Activated naive CD4-positive, alpha-beta T cell treated with anti-CD3 and anti-CD28 coated beads, Interleukin-2, amount 50 U/mL, for 72 hours (primary cell): ENCODE data around the gene ZXDA. TPM values are rescaled to one million over a fixed set of nuclear protein-coding genes. Genes with fewer than 3 reads are reported as not detected.

Experiments used
- ATAC-seq, 2 donors: fragments of 150-1000 bp; cut with Tn5 transposase; 2 replicates each; pipeline ENCODE4 v1.10.0; 2021; ENCODE audit warnings: mild to moderate bottlenecking in 2 of 2, moderate library complexity in 2 of 2
- DNase-seq, 2 donors: peaks; one replicate each; pipeline ENCODE4 v3.0.0; 2021 to 2022; ENCODE audit warnings: low spot score in 2 of 2
- H3K27ac Mint-ChIP-seq, 2 donors: one replicate each; pipeline ENCODE4 v1.8.0; 2022; ENCODE audit warnings: mild to moderate bottlenecking in 2 of 2, mixed read lengths in 2 of 2
- H3K36me3 Mint-ChIP-seq, 2 donors: one replicate each; pipeline ENCODE4 v1.8.0; 2022; ENCODE audit warnings: mixed read lengths in 2 of 2
- H3K9me3 Mint-ChIP-seq, 2 donors: one replicate each; pipeline ENCODE4 v1.8.0; 2022; ENCODE audit warnings: mixed read lengths in 2 of 2
- total RNA-seq, 2 donors: library from RNA; stranded (reverse); gene quantifications; one replicate each; pipeline ENCODE4 v1.2.3, GENCODE V29; 2022

Gene ZXDA
- total RNA-seq, 2 donors from 2014 or later, result 1.8 to 4.6 TPM

DNA sequence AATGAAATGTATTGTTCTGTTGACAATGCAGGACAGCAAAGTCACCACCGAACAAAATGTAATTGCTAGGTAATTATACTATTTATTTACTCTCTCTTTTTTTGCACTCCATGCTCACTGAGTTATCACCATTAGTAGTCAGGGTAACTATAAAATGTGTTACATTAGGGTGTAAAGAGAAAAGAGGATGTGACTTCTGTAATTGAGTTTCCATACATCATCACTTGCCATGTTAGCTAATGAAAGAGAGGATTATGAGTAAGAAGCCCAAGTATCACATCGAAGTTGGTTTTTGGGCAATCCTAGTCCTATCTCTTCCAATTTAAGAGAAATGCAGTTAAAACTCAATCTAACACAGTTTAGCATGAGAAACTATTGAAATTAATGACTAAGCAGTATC lies 7.6 kb downstream of the ZXDA start:
- no peak for DNase-seq
- Mint-ChIP-seq H3K9me3 (no peaks in the 10 kb centered on the region), H3K36me3 (peaks cover 0 to 9% of the 10 kb centered on the region in 2 donors), H3K27ac (no peak overlapping the region)
- ATAC-seq, result no peak

DNA sequence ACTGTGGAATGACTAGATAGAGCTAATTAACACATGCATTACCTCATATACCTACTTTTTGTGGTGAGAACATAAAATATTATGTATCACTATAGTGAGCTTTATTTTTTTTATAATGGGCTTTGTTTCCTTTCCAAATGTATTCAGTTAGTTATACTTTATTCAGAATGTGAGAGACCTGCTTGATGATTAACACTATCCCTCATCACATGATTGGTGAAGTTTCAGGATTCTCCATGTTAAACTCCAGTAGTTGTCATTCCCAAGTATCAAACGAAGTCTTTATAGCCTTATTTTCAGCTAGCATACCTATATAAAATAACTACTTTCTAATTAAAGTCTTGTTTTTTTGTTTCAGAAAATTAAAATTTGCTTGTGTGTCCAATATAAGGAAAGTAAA lies 8.8 kb downstream of the ZXDA start:
- Mint-ChIP-seq H3K9me3 (peaks cover 0 to 3% of the 10 kb centered on the region in 2 donors), H3K36me3 (no peaks in the 10 kb centered on the region), H3K27ac (no peak overlapping the region)
- no peak for ATAC-seq
- DNase-seq, result no peak

DNA sequence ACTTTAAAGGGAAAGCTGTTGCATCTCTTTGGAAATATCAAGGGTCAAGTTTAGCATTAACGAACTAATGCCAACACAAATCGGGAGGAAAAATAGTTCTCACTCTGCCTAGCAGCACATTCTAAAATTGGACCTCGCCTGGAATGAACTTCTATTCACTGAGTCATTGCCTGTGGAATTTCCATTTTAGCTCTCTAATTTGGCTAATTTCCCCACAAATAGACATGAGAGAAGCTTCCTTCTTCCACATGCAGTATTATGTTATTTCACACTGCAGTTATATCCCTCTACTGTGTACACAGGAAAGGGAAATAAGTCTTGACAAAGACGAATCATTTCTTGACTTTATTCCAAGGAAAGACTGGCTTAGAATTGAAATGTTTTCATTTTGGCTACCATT lies 9.3 kb downstream of the ZXDA start:
- no peak for DNase-seq
- Mint-ChIP-seq H3K36me3 (no peaks in the 10 kb centered on the region), H3K9me3 (peaks cover 0 to 3% of the 10 kb centered on the region in 2 donors), H3K27ac (no peak overlapping the region)
- ATAC-seq, result no peak

DNA sequence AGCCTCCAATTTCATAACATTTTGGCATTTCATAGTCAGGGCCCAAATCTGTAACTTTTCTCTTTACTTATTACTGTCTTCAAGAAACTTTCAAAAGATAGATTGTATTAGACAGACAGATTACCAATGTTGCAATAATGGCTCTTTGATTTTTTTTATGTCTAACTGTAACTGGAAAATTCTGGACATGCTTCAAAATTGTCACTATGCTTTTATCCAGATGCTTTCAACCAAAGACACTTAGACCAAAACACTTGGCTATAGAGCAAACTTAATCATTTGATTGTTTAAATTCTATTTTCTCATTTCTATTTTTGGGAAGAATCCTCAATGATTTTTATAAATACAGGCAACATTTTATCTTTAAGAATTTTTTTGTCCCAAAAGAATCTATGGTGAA lies 10.4 kb downstream of the ZXDA start:
- DNase-seq (no peak), ATAC-seq (no peak)
- Mint-ChIP-seq H3K27ac (no peak overlapping the region), H3K9me3 (peaks cover 7 to 8% of the 10 kb centered on the region in 2 donors), H3K36me3 (peaks cover 0 to 5% of the 10 kb centered on the region in 2 donors)

DNA sequence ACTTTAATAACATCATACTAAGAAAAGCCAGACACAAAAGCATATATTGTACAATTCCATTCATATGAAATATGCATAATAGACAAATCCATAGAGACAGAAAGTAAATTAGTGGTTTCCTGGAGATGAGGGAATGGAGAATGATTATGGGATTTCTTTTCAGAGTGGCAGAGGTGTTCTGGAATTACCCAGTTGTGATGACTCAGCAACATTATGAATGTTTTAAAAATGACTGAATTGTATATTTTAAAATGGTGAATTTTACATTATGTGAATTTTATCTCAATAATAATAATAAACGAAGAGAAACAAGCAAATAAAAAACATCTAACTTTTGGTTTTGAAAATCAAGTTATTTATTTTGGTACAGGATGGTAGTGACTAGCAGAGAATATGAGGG lies 11.2 kb downstream of the ZXDA start:
- DNase-seq, result no peak
- H3K9me3 Mint-ChIP-seq, result peaks cover 7 to 11% of the 10 kb centered on the region in 2 donors
- H3K36me3 Mint-ChIP-seq, result peaks cover 0 to 8% of the 10 kb centered on the region in 2 donors
- H3K27ac Mint-ChIP-seq, result no peak overlapping the region
- ATAC-seq, result no peak

DNA sequence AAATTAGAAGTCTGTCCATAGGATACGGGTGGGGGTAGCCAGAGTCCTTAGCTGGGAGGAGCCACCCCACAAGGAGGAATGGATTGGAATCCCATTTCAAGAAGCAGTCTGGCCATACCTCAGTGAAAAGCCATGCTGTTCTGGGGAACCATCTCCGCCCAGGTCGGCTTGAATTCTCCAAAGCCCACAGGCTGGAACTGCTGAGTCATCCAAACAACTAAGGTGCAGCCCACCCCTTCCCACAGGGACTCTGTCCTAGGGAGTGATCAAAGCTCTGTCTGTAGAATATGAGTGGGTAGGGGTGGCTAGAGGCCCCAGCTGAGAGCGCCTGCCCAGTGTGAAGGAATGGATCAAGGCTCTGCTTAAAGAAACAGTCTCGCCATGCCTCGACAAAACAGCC lies 38.8 kb downstream of the ZXDA start:
- H3K36me3 Mint-ChIP-seq, result peaks cover 8 to 46% of the 10 kb centered on the region in 2 donors
- DNase-seq, result no peak
- no peak for ATAC-seq
- H3K9me3 Mint-ChIP-seq, result peaks cover 17% of the 10 kb centered on the region in 2 donors
- H3K27ac Mint-ChIP-seq, result no peak overlapping the region

Other genes starting within 250 kb of the ZXDA start
- gene NLRP2B, start 230.2 kb downstream of the ZXDA start, total RNA-seq, result not detected